Adipose tissue (tissue), 3 donors: Measurements from ENCODE around the gene PMIS2. TPM values are rescaled to one million over a fixed set of nuclear protein-coding genes. Genes with fewer than 3 reads are reported as not detected.

Experiments used
- H3K27ac ChIP-seq: one replicate; pipeline ENCODE4 v1.5.1; 2013; ENCODE audit warnings: low read depth, low read length
- WGBS, 3 donors: extraction: QIAGEN DNeasy Blood & Tissue Kit; methylation state at CpG; one replicate each; pipeline ENCODE4 v1.1.7; 2013; 5-methylcytosine and 5-hydroxymethylcytosine counted together
- polyA plus RNA-seq, 3 donors: library from polyadenylated mRNA; stranded (reverse); fragments of 200-250 nt; gene quantifications; one replicate each; pipeline ENCODE4 v1.2.3, GENCODE V29; 2013
- donor health status: healthy with polysubstance abuse.
- donor health status: Bipolar disorder and iron deficiency.
- donor health status: healthy.

The PMIS2 gene
- not detected for polyA plus RNA-seq

GRCh38 chr19:35585848-35586247 is at the start of gene PMIS2:
TSS of gene PMIS2 (plus strand) at chr19:35586173. CDS start at chr19:35586260, 87 bp downstream.
- WGBS, 3 donors = 32 to 50% (median 45%) methylated on average over 16 of the region's 16 CpGs
- H3K27ac ChIP-seq = no peak within 1 kb of the TSS

DNA sequence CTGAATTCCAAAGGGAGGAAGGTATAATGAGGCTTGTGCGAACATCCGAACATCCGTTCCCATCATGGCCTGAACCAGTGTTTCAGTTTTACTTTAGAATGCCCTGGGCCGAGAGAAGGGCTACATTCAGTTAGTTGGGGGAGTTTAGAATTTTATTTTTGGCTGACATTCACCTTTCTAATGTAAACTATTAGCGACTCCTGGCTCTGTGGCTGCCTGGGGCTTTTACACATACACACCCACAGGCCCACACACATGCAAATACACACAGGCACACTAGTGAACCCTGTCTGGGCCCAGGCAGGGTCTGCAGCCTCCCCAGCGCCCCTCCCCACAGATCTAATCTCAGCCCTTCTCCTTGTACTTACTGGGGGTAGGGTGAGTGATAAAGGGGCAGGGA is 46.7 kb upstream of the PMIS2 start:
- 75 to 87% (median 77%) methylated on average over 6 of the region's 6 CpGs for WGBS, 3 donors
- H3K27ac ChIP-seq = no peak overlapping the region

DNA sequence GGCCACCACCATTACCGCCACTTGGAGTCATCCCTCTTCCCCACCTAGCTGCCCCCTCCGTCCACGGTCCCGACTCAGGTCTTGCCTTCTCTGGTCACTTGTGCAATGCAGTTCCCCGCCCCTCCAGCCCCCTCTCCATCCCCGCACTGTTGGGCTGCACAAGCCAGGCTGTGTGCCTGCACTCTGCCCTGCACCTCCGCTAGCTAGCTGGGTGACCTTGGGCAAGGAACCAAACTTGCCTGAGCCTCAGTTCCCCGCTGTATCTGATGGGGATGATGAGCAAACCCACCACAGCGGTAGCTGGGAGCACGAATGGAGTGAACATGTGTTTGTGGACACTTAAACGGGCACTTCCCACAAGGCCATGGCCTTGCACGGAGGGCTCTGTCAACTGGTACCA is 46.1 kb upstream of the PMIS2 start:
- no peak overlapping the region for H3K27ac ChIP-seq
- WGBS, 3 donors = 82 to 93% (median 91%) methylated on average over 12 of the region's 12 CpGs

DNA sequence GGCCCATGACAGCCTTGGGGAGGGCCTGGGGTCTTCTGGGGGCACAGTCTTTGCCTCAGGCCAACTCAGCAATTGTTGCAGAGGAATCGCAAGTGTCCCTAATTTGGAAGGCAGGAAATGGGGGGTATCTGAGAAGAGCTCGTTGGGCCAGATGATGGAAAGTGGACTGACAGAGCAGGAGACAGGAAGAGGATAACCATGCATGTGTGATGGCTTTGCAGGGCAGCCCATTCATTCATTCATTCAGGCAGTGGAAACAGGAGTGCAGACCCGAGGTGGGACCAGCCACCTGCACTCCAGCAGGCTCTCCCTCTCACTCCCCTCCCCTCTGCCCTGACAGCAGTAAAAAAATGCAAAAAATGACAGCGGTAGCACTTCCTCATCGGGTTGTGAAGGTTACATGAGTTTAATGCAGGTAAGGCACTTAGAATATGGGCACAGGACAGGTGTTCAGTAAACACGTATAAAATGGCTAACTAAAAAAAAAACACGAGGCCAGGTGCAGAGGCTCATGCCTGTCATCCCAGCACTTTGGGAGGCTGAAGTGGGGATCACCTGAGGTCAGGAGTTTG is 45.5 kb upstream of the PMIS2 start:
- H3K27ac ChIP-seq = no peak overlapping the region
- 69 to 74% (median 71%) methylated on average over 7 of the region's 7 CpGs for WGBS, 3 donors

- no peak overlapping the region for H3K27ac ChIP-seq
- WGBS, 3 donors = 94 to 96% (median 94%) methylated on average over 11 of the region's 11 CpGs
Measured at GRCh38 chr19:35542209-35542608, 43.8 kb upstream of the PMIS2 start.

DNA sequence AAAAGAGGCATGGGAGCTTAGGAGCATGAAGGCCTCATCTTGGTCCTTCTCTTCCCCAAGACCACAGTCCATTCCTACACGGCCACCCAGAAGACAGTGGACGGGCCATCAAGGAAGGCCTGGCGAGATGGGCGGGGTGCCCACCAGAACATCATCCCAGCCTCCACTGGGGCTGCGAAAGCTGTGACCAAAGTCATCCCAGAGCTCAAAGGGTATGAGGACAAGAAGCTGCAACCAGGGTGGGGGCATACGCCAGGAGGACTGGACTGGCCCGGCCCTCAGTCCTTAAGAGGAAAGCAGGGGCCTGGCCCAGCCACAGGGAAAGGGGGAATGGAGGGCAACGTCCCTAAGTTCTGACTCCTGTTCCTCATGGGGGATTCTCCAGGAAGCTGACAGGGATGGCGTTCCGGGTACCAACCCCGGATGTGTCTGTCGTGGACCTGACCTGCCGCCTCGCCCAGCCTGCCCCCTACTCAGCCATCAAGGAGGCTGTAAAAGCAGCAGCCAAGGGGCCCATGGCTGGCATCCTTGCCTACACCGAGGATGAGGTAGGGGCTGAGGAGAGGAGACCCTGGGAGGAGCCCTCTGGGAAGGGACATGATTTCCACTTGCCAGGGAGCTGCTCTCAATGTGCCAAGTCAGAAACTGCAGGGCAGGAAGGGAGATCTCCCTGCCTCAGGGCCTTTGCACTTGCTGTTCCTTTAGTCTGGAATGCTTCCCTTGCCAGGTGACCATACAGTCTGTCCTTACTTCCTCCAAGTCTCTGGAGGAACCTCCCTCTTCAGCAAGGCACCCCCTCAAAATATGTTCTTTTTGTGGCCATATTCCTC is 42.5 kb upstream of the PMIS2 start:
- no peak overlapping the region for H3K27ac ChIP-seq
- 95 to 99% (median 97%) methylated on average over 15 of the region's 15 CpGs for WGBS, 3 donors

DNA sequence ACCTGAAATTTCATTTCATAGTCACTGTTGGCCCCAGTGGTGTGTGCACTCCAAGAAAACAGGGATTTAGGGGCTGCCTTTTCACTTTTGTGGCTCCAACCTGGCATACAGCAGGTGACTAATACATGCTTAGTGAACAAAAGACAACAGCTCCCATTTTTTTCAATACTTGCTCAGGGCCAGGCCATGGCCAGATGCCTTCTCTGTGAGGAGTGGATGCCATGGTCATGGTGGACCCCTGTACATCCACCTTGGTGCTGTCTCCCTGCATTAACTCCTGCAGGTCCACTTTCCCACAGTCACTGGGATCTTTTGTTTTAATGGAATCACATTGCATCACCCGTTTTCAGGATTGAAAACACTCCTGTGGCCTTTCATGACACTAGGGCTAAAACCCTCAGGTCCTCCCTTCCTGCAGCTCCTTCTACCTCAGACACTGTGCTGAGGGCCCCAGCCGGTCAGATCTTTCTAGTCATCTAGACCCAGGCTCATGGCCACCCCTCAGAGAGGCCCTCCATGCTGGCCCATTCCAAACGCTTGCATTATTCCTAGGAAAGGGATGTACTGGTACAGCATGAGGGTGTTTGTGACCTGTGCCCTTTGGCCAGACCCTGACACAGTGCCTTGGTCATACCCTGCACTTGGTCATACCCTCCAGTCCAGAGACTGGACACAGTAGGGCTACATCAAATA is 41.7 kb upstream of the PMIS2 start:
- 80 to 83% (median 82%) methylated on average over 3 of the region's 3 CpGs for WGBS, 3 donors
- no peak overlapping the region for H3K27ac ChIP-seq

DNA sequence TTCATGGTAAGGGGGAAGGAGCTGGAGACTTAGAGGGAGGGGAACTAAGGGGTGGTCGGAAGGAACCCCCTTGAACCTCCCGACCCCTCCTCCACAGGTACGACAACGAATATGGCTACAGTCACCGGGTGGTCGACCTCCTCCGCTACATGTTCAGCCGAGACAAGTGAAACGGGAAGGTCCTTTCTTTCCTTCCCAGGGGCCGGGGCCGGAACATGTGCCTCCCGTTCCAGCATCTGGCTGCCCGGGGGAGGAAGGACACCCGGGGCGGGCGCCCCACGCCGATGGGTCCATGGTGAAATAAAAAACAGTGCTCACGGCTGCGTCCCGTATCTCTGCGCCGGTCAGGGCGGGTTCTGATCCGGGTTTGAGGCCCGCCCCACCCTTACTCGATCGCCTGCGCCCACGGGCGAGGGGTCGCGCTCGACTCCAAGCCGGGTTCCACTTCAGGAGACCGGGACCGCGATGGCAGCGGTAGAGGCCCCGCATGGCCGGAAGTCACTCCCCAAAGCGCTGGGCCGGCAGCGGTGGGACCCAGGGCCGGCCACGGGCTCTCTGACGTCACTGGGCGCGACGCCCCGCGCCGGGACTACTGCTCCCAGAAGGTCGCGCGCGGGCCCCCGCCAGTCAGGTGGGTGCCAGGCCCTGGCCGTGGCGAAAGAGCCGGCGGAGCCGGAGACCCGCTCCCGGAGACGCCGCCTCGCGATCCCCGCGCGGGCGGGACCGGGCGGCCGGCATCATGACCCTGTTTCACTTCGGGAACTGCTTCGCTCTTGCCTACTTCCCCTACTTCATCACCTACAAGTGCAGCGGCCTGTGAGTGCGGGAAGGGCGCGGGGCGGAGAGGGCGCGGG is 40.7 kb upstream of the PMIS2 start, which contains the start of gene TMEM147:
TSS of gene TMEM147 (plus strand) at position 626 of the 854 bp plus-strand sequence. CDS start at position 740, 114 bp downstream.
- WGBS, 3 donors = 0 to 1% (median 1%) methylated on average over 74 to 85 of the region's 85 CpGs
- H3K27ac ChIP-seq = no peak within 1 kb of the TSS

GRCh38 chr19:35545855-35546381 is 40.1 kb upstream of the PMIS2 start:
- no peak overlapping the region for H3K27ac ChIP-seq

DNA sequence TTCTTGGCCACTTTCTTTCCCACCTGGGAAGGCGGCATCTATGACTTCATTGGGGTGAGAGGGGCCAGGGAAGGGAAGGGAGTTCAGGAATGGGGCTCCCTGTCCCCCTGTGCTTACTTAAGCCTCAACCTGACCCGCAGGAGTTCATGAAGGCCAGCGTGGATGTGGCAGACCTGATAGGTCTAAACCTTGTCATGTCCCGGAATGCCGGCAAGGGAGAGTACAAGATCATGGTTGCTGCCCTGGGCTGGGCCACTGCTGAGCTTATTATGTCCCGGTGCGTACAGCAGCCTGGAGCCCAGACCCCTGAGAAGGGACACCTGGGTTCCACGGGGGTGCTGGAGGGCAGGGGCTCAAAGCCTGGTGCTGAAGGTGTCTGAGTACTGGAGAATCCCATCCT is 39.4 kb upstream of the PMIS2 start:
- WGBS, 3 donors = 59 to 92% (median 86%) methylated on average over 8 of the region's 8 CpGs
- no peak overlapping the region for H3K27ac ChIP-seq

More at GRCh38 chr19:35545855-35546381, 40.1 kb upstream of the PMIS2 start:
- 1 to 5% (median 2%) methylated on average over 23 to 27 of the region's 27 CpGs for WGBS, 3 donors

- H3K27ac ChIP-seq = no peak overlapping the region
- 12 to 23% (median 22%) methylated on average over 6 of the region's 6 CpGs for WGBS, 3 donors
Measured at GRCh38 chr19:35549174-35549788, 36.7 kb upstream of the PMIS2 start.

- no peak overlapping the region for H3K27ac ChIP-seq
- 36 to 91% (median 88%) methylated on average over 15 of the region's 15 CpGs for WGBS, 3 donors
Measured at GRCh38 chr19:35549879-35550523, 36.0 kb upstream of the PMIS2 start.

DNA sequence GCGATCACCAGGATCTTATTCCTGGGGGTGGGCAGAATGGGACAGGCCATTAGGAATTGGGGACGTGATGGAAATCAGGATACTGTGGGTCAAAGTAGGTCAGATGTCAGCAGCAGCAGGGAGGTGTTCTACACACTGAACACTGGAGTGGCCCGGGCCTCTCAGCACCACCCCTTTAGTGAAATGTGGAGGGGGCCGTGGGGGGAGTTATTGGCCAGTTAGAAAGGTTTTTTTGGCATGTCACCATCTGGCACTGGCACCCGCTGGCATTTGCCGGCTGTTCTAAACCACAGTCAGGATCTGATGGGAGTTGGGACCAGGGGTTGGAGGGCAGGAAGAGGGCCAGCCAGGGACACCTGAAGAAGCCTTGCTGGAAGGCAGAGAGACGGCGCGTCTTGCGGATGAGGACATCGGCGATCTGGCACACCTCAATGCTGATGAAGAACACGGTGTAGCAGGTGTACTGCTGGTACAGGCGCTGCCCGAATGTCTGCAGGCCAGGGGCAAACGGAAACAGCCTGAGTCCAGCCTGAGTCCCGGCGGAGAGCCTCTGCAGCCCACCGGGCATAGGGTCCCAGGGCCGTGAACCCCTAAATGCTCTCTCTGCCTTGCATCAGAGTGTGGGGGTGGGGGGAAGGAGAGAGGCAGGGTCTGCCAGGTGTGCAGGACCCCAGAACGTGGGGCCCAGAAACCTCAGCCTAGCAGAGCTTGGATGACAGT is 34.7 kb upstream of the PMIS2 start:
- H3K27ac ChIP-seq = no peak overlapping the region
- WGBS, 3 donors = 78 to 86% (median 82%) methylated on average over 21 of the region's 21 CpGs

GRCh38 chr19:35552534-35553384 is 33.2 kb upstream of the PMIS2 start:
- WGBS, 3 donors = 76 to 77% (median 77%) methylated on average over 13 of the region's 13 CpGs
- H3K27ac ChIP-seq = no peak overlapping the region

GRCh38 chr19:35553385-35554000 is 32.5 kb upstream of the PMIS2 start:
- no peak overlapping the region for H3K27ac ChIP-seq
- WGBS, 3 donors = 69 to 76% (median 70%) methylated on average over 12 to 14 of the region's 14 CpGs
